Natural killer cell (primary cell): ENCODE results near the gene PNKP. TPM values are rescaled to one million over a fixed set of nuclear protein-coding genes. Genes with fewer than 3 reads are reported as not detected.

Source experiments
- ATAC-seq, 3 donors: fragments of 150-1000 bp in 2 of 3; fragments of 200-7000 bp in 1 of 3; cut with Tn5 transposase; 1 replicate in 1 of 3; 2 replicates in 2 of 3; pipeline ENCODE4 v1.10.0; 2021; ENCODE audit warnings: mild to moderate bottlenecking in 2 of 3, moderate library complexity in 2 of 3
- DNase-seq, 2 donors: peaks; one replicate each; pipeline versions ENCODE4 v3.0.0 to v3.0.0-alpha.2; 2013 to 2021; ENCODE audit warnings: mixed read lengths in 1 of 2
- H3K27ac ChIP-seq: one replicate; pipeline ENCODE4 v1.5.1; 2013; ENCODE audit warnings: mild to moderate bottlenecking, low read length
- H3K27me3 ChIP-seq: one replicate; pipeline ENCODE4 v1.6.1; 2013; ENCODE audit warnings: low read length; ENCODE audit not compliant: control insufficient read depth, insufficient read depth
- H3K36me3 ChIP-seq: one replicate; pipeline ENCODE4 v1.6.1; 2013; ENCODE audit warnings: low read length; ENCODE audit not compliant: control insufficient read depth, insufficient read depth
- H3K4me1 ChIP-seq: one replicate; pipeline ENCODE4 v1.6.1; 2013; ENCODE audit warnings: low read length; ENCODE audit not compliant: control insufficient read depth, insufficient read depth
- H3K4me3 ChIP-seq: one replicate; pipeline ENCODE4 v1.5.1; 2013; ENCODE audit warnings: low read length
- H3K9me3 ChIP-seq: one replicate; pipeline ENCODE4 v1.6.1; 2013; ENCODE audit warnings: low read length; ENCODE audit not compliant: control insufficient read depth, insufficient read depth
- H3K27ac Mint-ChIP-seq, 2 donors: one replicate each; pipeline ENCODE4 v1.8.0; 2022; ENCODE audit warnings: mild to moderate bottlenecking in 2 of 2, mixed read lengths in 2 of 2, moderate library complexity in 1 of 2
- H3K27me3 Mint-ChIP-seq, 2 donors: one replicate each; pipeline ENCODE4 v1.8.0; 2022; ENCODE audit warnings: low read depth in 2 of 2, mixed read lengths in 2 of 2
- H3K36me3 Mint-ChIP-seq: one replicate; pipeline ENCODE4 v1.8.0; 2022; ENCODE audit warnings: mixed read lengths
- H3K4me1 Mint-ChIP-seq, 2 donors: one replicate each; pipeline ENCODE4 v1.8.0; 2022; ENCODE audit warnings: mixed read lengths in 2 of 2
- H3K4me3 Mint-ChIP-seq: one replicate; pipeline ENCODE4 v1.8.0; 2022; ENCODE audit warnings: mild to moderate bottlenecking, moderate library complexity, mixed read lengths
- H3K9me3 Mint-ChIP-seq, 2 donors: one replicate each; pipeline ENCODE4 v1.8.0; 2022; ENCODE audit warnings: mixed read lengths in 2 of 2
- WGBS: methylation state at CpG from one replicate; pipeline ENCODE4 v1.1.7; 2013; ENCODE audit warnings: missing lambda C conversion rate; ENCODE audit not compliant: insufficient coverage; 5-methylcytosine and 5-hydroxymethylcytosine counted together
- intact Hi-C: fragments of 100-400 bp; cut with micrococcal nuclease; formaldehyde crosslinking; loops from one replicate; pipeline ENCODE4 v1.14.2; 2022
- total RNA-seq, 4 donors: library from RNA; stranded (reverse); fragments of 120-200 nt in 1 of 4; gene quantifications; one replicate each; pipeline versions ENCODE4 v1.2.3 to v1.2.4, GENCODE V29; 2013 to 2022
- TF ChIP-seq, protein P1 (sequence below): fragments of 200-600 bp; IDR thresholded peaks from one replicate; pipeline ENCODE4 v1.8.0; 2022; ENCODE audit warnings: antibody characterized with exemption

The PNKP gene
- total RNA-seq, 3 donors from 2014 or later (not counting 1 experiment from before 2014, with no cell fraction given) = 228 to 253 (median 243) TPM

DNA sequence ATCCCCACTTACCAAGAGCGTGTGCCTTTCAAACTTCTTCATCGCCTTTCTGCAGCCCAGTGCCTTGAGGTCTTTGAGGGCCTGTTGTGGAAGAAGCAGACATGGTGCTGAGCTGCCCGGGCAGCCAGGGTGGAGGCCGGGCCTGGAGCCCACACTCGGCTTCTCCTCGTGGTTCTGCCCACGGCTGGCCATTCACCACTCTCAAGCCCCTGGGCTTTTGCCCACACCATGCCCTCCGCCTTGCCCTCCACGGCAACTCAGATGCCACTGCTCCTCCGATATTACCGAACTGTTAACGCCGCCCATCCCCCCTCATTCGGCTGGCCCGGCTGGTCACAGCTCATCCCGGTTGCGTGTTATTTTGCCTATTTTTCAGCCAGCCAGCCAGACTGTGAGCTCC is 24.0 kb upstream of the PNKP start:
- WGBS = 94% methylated on average over 17 of the region's 17 CpGs
- no peak overlapping the region for H3K4me3 ChIP-seq
- no peaks in the 10 kb centered on the region for H3K27me3 ChIP-seq
- H3K4me1 Mint-ChIP-seq = peaks cover 3 to 12% of the 10 kb centered on the region in 2 donors
- TF ChIP-seq, protein P1, sequence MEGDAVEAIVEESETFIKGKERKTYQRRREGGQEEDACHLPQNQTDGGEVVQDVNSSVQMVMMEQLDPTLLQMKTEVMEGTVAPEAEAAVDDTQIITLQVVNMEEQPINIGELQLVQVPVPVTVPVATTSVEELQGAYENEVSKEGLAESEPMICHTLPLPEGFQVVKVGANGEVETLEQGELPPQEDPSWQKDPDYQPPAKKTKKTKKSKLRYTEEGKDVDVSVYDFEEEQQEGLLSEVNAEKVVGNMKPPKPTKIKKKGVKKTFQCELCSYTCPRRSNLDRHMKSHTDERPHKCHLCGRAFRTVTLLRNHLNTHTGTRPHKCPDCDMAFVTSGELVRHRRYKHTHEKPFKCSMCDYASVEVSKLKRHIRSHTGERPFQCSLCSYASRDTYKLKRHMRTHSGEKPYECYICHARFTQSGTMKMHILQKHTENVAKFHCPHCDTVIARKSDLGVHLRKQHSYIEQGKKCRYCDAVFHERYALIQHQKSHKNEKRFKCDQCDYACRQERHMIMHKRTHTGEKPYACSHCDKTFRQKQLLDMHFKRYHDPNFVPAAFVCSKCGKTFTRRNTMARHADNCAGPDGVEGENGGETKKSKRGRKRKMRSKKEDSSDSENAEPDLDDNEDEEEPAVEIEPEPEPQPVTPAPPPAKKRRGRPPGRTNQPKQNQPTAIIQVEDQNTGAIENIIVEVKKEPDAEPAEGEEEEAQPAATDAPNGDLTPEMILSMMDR = no peak
- H3K27ac ChIP-seq = no peak overlapping the region
- peaks cover 32% of the 10 kb centered on the region for H3K4me1 ChIP-seq
- no peaks in the 10 kb centered on the region for H3K36me3 Mint-ChIP-seq
- no peak for DNase-seq
- H3K9me3 ChIP-seq = no peaks in the 10 kb centered on the region
- no peaks in the 10 kb centered on the region for H3K9me3 Mint-ChIP-seq
- no peaks in the 10 kb centered on the region for H3K27me3 Mint-ChIP-seq
- peak overlapping the region; percentile 6 for H3K4me3 Mint-ChIP-seq
- H3K27ac Mint-ChIP-seq = peak overlapping the region in 1 of 2 donors; percentile 51
- ATAC-seq = no peak
- intact Hi-C loops = no loop called here
- H3K36me3 ChIP-seq = no peaks in the 10 kb centered on the region

DNA sequence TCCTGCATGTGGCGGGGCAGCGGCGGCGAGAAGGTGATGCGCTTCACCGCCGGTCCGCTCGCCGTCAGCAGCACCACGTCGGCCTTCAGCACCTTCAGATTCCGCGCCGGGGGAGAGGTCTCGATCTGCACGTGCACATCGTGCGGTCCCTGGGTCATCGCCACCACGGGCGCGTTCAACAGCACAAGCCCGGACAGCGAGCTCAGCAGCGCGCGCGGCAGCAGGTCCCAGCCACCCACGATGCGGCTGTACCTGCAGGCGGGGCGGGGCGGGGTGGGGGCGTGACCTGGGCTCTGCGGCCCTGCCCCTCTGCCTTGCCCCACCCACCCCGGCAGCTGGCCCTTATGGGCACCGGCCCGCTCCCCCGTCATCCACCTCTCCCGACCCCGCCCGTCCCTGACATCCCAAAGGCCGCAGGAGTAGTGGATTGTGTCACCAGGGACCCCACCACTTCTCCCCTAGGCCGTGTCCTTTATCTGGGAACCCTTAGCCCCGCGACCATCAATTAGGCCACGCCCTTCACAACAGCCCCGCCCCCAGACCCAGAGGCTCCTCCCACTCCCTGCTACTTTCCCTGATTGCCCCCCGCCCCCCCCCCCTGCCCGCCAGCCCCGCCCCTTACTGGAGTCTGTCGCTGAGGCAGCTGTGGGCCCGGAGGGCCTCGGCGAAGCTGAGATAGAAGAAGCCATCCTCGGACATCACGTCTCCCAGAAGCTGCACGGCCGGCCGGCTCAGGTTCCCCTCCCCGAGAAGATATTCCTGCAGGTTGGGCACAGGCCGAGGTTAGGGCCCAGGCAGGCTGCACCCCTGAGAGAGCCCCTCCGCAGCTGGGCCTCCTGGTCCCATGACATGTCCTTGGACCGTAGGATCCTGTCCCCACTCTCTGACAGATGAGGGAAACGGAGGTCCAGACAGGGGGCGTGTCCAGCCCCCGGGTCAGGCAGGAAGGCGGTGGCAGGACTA is 23.3 kb upstream of the PNKP start:
- no peaks in the 10 kb centered on the region for H3K9me3 ChIP-seq
- no peaks in the 10 kb centered on the region for H3K36me3 ChIP-seq
- Mint-ChIP-seq H3K27ac (peak overlapping the region in 1 of 2 donors; percentile 51), H3K9me3 (no peaks in the 10 kb centered on the region), H3K27me3 (no peaks in the 10 kb centered on the region), H3K4me1 (peaks cover 0 to 8% of the 10 kb centered on the region in 2 donors), H3K4me3 (peak overlapping the region; percentile 84), H3K36me3 (no peaks in the 10 kb centered on the region)
- intact Hi-C loops = loop anchor here (1.0 kb wide), 1 partner anchor 77 kb away; the partner anchor contains the start of gene FUZ
- H3K4me1 ChIP-seq = peaks cover 24% of the 10 kb centered on the region
- peak; percentile 37 to 84 for DNase-seq
- no peak overlapping the region for H3K27ac ChIP-seq
- TF ChIP-seq, protein P1 = peak; percentile 58
- no peaks in the 10 kb centered on the region for H3K27me3 ChIP-seq
- H3K4me3 ChIP-seq = peak overlapping the region; percentile 47
- 30% methylated on average over 68 of the region's 69 CpGs for WGBS
- peak; percentile 76 to 79 (median 78) for ATAC-seq

DNA sequence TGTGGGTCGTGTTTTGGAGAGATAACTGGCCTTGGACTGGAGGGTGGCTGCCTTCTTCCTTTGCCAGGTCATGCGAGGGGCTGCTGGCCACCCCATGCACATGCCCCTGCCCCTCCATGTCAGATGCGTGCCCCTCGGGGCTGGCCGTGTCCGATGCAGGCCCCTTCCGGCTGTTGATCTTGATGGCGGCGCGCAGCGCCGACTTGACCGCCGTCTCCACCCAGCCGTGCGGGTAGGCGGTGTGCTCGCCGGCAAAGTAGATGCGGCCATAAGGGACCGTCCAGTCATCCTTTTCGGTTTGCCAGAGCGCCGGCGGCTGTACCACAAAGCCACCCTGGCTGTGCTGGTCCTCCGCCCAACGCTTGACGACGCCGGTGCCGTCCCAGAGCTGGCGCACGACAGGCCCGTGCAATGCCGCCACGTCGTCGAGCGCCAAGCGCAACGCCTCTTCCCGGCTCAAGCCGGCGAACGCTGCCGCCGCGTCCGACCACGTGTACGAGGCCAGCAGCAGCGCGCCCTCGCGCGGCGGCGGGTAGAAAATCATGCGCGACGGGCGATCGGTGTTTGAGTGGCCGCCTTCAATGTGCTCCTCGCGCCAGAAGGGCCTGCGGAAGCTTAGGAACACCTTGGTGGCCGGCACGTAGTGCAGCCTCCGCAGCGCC is 22.4 kb upstream of the PNKP start:
- ATAC-seq = peak; percentile 81 to 88 (median 86)
- peak; percentile 75 to 90 for DNase-seq
- H3K4me1 ChIP-seq = peaks cover 16% of the 10 kb centered on the region
- Mint-ChIP-seq H3K4me3 (peak overlapping the region; percentile 84), H3K27me3 (no peaks in the 10 kb centered on the region), H3K4me1 (peaks cover 0 to 8% of the 10 kb centered on the region in 2 donors), H3K36me3 (no peaks in the 10 kb centered on the region), H3K27ac (peak overlapping the region in 1 of 2 donors; percentile 40), H3K9me3 (no peaks in the 10 kb centered on the region)
- no peak overlapping the region for H3K27ac ChIP-seq
- peaks cover 2% of the 10 kb centered on the region for H3K36me3 ChIP-seq
- TF ChIP-seq, protein P1 = peak; percentile 84
- peak overlapping the region; percentile 47 for H3K4me3 ChIP-seq
- 33% methylated on average over 71 of the region's 71 CpGs for WGBS
- no peaks in the 10 kb centered on the region for H3K9me3 ChIP-seq
- intact Hi-C loops = loop anchor here (1.0 kb wide), 1 partner anchor 77 kb away; the partner anchor contains the start of gene FUZ
- no peaks in the 10 kb centered on the region for H3K27me3 ChIP-seq
